ENCODE results near the gene NAA80. TPM values are rescaled to one million over a fixed set of nuclear protein-coding genes. Genes with fewer than 3 reads are reported as not detected.

Gene NAA80
- total RNA-seq, 2 donors from 2014 or later, result 9.8 to 11.2 TPM

DNA sequence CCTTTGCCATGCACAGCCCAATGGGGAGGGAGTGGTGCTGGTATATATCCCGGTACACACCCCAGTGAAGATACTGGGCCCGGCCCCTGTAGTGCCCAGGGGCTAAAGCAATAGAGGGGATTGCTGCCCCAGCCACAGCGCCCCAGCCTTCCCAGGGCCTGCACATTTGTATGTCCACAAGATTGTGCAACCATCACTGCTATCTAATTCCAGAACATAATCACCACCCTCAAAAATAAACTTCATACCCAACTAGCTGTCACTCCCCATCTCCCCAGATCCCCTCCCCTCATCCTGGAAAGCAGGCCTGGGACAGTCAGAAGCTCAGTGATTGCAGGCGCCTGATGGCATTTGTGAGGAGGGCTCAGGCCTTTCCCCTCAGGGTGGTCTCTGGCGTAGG is 49.7 kb downstream of the NAA80 start:
- intact Hi-C loops (cut with DNase I, micrococcal nuclease), result no loop called here
- ATAC-seq, result no peak
- no peak for DNase-seq

DNA sequence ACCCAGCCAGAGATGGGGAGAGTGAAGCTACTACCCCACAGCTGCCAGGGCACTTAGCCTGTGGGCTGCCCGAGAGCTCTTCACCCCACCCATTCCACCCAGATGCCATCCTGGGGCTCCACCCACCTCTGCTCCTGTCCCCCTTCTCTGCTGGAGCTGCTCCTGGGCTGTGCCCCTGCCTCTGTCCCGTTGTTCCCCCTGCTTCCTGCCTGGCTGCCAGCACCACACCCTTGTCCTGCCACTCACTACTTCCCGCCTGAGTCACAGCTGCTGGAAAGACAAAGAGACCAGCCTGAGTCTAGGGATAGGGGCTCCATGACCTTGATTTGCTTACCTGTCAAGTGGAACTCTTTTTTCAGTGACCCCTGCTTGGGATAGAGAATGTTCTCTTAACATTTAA is 50.8 kb downstream of the NAA80 start:
- intact Hi-C loops (cut with DNase I, micrococcal nuclease), result no loop called here
- DNase-seq (peak; percentile 59 to 79), ATAC-seq (peak; percentile 72)

DNA sequence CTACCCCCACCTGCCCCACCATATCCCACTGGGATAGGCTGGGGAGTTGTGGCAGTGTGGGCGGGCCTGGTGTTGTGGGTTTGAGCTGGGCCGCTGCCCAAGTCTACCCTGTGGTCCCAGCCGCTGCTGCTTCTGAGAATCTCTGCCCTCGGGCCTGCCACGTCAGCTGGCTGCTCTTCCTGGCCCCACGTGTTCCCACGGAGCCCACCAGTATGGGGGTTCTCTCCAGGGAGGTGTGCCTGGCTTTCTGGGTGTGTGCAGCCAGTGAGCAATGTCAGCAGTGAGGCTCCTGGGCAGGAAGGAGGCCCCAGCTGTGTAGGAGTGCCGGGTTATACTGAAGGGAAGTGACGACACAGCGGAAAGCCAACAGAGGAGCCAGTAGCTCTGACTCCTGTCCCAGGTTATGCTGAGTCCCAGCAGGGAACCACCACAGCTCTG is 52.7 kb downstream of the NAA80 start:
- DNase-seq (peak in 1 of 2 donors; percentile 43), ATAC-seq (peak; percentile 5)
- intact Hi-C loops (cut with DNase I, micrococcal nuclease), result no loop called here

Other genes starting within 250 kb of the NAA80 start
- 100 to 1,000 TPM; 124 to 135 TPM for gene RBM5, start 210.5 kb downstream of the NAA80 start, total RNA-seq
- gene SEMA3F, start 144.1 kb downstream of the NAA80 start, total RNA-seq, result 10 to 100 TPM; 11.5 to 12.1 TPM
- not detected for gene GNAT1, start 107.8 kb downstream of the NAA80 start, total RNA-seq
- not detected for gene SLC38A3, start 94.1 kb downstream of the NAA80 start, total RNA-seq
- gene GNAI2, start 63.2 kb downstream of the NAA80 start, total RNA-seq, result 10 to 100 TPM; 46.1 to 81.3 TPM
- 100 to 1,000 TPM in 1 of 2 donors, 10 to 100 TPM in 1; 56.8 to 116 TPM for gene SEMA3B, start 30.3 kb downstream of the NAA80 start, total RNA-seq
- gene LSMEM2, start 20.3 kb downstream of the NAA80 start, total RNA-seq, result not detected
- gene IFRD2, start 7.0 kb downstream of the NAA80 start, total RNA-seq, result 10 to 100 TPM; 48.8 to 68.6 TPM
- 1 to 10 TPM; 2.2 to 2.8 TPM for gene HYAL3, start within 50 bp of the NAA80 start, total RNA-seq
- 10 to 100 TPM in 1 of 2 donors, 1 to 10 TPM in 1; 6.9 to 16.4 TPM for gene HYAL1, start 4.2 kb upstream of the NAA80 start, total RNA-seq
- gene HYAL2, start 23.3 kb upstream of the NAA80 start, total RNA-seq, result 10 to 100 TPM; 27.9 to 34.7 TPM
- 10 to 100 TPM; 26.7 to 29.1 TPM for gene TUSC2, start 28.8 kb upstream of the NAA80 start, total RNA-seq
- 10 to 100 TPM; 14.5 to 15.0 TPM for gene RASSF1, start 41.4 kb upstream of the NAA80 start, total RNA-seq
- gene ZMYND10, start 46.3 kb upstream of the NAA80 start, total RNA-seq, result under 1 TPM; 0.47 to 0.49 TPM
- 10 to 100 TPM; 18.1 to 23.5 TPM for gene NPRL2, start 51.4 kb upstream of the NAA80 start, total RNA-seq
- gene CYB561D2, start 51.5 kb upstream of the NAA80 start, total RNA-seq, result 10 to 100 TPM; 35.8 to 36.9 TPM
- 10 to 100 TPM; 44.6 to 48.3 TPM for gene TMEM115, start 60.1 kb upstream of the NAA80 start, total RNA-seq
- gene CACNA2D2, start 204.2 kb upstream of the NAA80 start, total RNA-seq, result 1 to 10 TPM; 1.9 to 3.2 TPM